Activated CD4-positive, CD25-positive, alpha-beta regulatory T cell treated with anti-CD3 and anti-CD28 coated beads, Interleukin-2, amount 50 U/mL, for 24 hours (primary cell): ENCODE data around the gene SNX30.
"Not testable (repeated sequence)": the region's sequence is repeated elsewhere in the genome, so short reads cannot be mapped to it uniquely, and the experiment has no call there.

ENCODE experiments used
- ATAC-seq, 2 donors: fragments of 150-1000 bp; cut with Tn5 transposase; one replicate each; pipeline ENCODE4 v1.10.0; 2021; ENCODE audit warnings: mild to moderate bottlenecking in 1 of 2, moderate library complexity in 1 of 2

The SNX30 gene, protein sequence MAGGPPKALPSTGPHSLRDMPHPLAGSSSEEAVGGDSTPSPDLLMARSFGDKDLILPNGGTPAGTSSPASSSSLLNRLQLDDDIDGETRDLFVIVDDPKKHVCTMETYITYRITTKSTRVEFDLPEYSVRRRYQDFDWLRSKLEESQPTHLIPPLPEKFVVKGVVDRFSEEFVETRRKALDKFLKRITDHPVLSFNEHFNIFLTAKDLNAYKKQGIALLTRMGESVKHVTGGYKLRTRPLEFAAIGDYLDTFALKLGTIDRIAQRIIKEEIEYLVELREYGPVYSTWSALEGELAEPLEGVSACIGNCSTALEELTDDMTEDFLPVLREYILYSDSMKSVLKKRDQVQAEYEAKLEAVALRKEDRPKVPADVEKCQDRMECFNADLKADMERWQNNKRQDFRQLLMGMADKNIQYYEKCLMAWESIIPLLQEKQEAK

GRCh38 chr9:112750016-112750763, at the start of gene SNX30:
Gene SNX30, plus strand, starts transcription at chr9:112750760. Its CDS starts 242 bp downstream, at chr9:112751002.
- peak; percentile 62 to 68 for ATAC-seq

- ATAC-seq: no peak
Measured at GRCh38 chr9:112703304-112703703, 47.3 kb upstream of the SNX30 start.

GRCh38 chr9:112705768-112706427, 44.7 kb upstream of the SNX30 start:
- no peak for ATAC-seq

- no peak for ATAC-seq
Measured at GRCh38 chr9:112711050-112711689, 39.4 kb upstream of the SNX30 start.

GRCh38 chr9:112712678-112713077, 37.9 kb upstream of the SNX30 start:
- ATAC-seq: no peak

DNA sequence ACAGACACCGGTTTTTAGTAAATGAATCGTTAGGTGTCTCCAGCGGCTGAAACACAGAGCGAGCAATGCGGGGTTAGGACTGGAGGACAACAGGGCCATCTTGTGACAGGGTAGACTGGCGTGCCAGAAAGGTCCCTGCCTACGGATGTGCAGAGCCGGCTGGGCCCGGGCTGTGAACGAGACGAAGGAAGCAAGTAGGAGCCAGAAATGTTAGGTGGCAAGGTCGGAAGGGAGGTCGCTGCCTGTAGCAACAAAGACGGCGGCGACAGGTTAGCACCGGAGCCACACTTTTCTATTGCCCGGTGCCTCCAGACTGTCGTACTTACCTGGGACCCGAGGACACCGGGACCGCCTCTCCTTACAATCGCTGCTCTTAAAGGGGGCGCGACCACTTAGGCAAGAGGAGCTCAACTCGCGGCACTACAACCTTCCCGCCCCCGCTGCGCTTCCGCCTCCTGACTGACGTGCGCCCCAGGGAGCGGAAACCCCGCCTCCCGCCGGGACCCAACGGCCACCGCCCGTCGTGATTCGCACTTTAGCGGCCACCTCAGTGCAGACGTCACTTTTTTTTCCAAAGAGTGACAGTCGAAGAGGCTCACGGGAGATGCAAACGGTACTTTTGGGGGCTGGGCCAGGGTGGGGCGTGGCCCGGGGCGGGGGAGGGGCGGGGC, 32.8 kb upstream of the SNX30 start, which contains the start of gene INIP:
Gene INIP, minus strand, starts transcription at position 457 of the 671 bp plus-strand sequence. CDS start 1,632 bp downstream, outside the sequence.
- ATAC-seq: peak; percentile 95

GRCh38 chr9:112719241-112719691, 31.3 kb upstream of the SNX30 start:
- no peak for ATAC-seq

- ATAC-seq: no peak
Measured at GRCh38 chr9:112719696-112720095, 30.9 kb upstream of the SNX30 start.

DNA sequence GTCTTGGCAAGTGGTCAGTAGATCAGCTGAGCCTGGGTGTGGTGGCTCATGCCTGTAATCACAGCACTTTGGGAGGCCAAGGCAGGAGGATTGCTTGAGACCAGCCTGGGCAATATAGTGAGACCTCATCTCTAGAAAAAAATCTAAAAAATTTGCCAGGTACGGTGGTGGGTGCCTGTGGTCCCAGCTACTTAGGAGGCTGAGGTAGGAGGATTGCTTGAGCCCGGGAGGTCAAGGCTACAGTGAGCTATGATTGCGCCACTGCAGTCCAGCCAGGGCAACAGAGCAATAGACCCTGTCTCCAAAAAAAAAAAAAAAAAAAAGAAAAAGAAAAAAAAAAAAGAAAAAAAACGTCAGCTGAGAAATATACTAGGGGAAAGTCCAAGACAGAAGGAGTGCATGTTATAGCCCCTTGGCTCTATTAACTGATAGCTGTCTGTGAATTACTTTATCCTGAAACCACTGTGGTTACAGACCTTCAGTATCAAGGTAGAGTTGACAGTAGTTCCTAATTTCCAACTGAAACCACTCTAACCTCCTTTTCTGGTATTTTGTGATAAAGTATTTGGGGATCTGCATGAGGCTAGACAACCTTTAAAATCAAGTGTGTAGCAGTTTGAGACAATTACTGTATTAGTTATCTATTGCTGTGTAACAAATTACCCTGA, 30.3 kb upstream of the SNX30 start:
- ATAC-seq: no peak

GRCh38 chr9:112722749-112723148, 27.8 kb upstream of the SNX30 start:
- ATAC-seq: not testable (repeated sequence)

DNA sequence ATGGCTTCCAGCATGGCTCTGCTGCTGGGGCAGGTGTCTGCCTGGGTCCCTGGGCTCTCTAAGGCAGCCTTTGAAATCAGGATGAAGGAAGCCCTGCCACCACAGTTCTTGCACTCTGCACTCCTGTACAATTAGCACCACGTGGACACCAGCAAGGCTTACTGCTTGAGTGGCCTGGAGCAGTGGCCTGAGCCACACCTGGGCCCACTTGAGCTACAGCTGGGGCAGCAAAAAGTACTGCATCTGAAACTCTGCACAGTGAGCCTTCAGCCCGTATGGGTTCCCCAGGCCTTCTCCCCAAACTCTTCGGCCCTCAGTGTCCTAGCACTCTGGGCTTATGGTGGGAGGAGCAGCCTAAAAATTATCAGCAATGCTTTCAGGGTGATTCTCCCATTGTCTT, 24.6 kb upstream of the SNX30 start:
- no peak for ATAC-seq

- no peak for ATAC-seq
Measured at GRCh38 chr9:112726428-112726827, 24.1 kb upstream of the SNX30 start.

- ATAC-seq: no peak
Measured at GRCh38 chr9:112728401-112728800, 22.2 kb upstream of the SNX30 start.

GRCh38 chr9:112731971-112732370, 18.6 kb upstream of the SNX30 start:
- ATAC-seq: no peak

- ATAC-seq: no peak
Measured at GRCh38 chr9:112734892-112735291, 15.7 kb upstream of the SNX30 start.

GRCh38 chr9:112743216-112743836, 7.2 kb upstream of the SNX30 start:
- no peak for ATAC-seq

DNA sequence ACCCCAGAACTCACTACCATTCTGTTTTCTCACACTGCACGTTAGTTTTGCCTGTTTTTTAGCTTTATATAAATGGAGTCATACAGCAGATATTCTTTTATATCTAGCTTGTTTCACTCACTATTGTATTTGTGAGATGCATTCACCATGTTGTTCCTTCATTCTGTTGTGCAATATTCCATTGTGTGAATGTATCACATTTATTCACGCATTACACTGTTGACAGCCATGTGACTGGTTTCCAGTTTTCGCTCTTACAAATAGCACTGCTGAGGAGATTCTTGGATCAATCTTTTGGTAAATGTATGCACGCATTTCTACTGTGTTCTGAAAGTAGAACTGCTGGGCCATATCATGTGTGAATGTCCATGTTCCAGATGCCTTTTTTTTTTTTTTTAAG, 6.4 kb upstream of the SNX30 start:
- no peak for ATAC-seq

- no peak for ATAC-seq
Measured at GRCh38 chr9:112747094-112747493, 3.5 kb upstream of the SNX30 start.

- ATAC-seq: peak; percentile 11 to 27
Measured at GRCh38 chr9:112750764-112751055, 150 bp downstream of the SNX30 start.

DNA sequence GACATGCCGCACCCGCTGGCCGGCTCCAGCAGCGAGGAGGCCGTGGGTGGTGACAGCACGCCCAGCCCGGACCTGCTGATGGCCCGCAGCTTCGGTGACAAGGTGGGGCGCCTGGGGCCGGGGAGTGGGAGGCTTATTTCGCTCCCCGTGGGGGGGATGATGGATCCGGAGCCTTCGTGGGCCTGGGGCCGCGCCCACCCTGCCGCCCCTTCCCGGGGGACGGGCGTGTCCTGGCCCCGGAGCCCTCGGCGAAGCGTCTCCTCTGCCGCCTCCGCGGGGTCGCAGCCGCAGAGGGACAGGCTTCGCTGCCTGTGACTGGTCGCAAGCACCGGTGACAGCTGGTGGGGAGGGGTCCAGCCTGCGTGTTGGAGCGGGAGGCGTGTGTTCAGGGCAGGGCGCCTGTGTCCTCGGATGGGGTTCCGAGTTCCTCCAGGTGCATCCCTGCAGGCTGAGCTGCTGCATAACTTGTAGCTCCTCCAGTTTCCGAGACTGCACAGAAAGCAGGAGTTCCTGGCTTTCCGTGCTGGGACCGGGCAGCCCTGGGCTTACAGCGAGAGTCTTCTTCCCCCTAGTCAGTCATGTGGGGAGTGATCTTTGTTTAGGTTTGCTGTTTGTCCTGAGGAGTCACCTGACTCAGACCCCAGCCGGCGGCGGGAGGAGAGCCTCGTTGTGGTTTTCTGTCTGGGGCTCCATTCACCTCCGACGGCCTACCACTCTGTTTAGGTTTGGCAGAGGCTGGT, 666 bp downstream of the SNX30 start:
- ATAC-seq: peak; percentile 5
